Loucy (cell line): ENCODE results near the gene HMSD.

Experiments
- H2AFZ ChIP-seq: fragments of 200-600 bp; sonication (generic); 2 replicates; pipeline ENCODE4 v1.6.0; 2016; ENCODE audit warnings: antibody characterized with exemption, mild to moderate bottlenecking, low read length, moderate library complexity
- H3F3A ChIP-seq: fragments of 200-600 bp; 2 replicates; pipeline ENCODE4 v1.6.0; 2016; ENCODE audit warnings: antibody characterized with exemption, low read depth, mild to moderate bottlenecking
- H3K27me3 ChIP-seq: fragments of 200-600 bp; sonication (generic); 2 replicates; pipeline ENCODE4 v1.6.1; 2014; ENCODE audit warnings: low read length, mild to moderate bottlenecking; ENCODE audit not compliant: insufficient read depth, poor library complexity, severe bottlenecking
- H3K36me3 ChIP-seq: fragments of 200-600 bp; sonication (generic); 2 replicates; pipeline ENCODE4 v1.6.1; 2016; ENCODE audit warnings: low read length; ENCODE audit not compliant: insufficient read depth
- H3K4me1 ChIP-seq: fragments of 200-600 bp; sonication (generic); 2 replicates; pipeline ENCODE4 v1.5.1; 2014; ENCODE audit warnings: low read length, mild to moderate bottlenecking; ENCODE audit not compliant: insufficient read depth, poor library complexity, severe bottlenecking
- H3K4me2 ChIP-seq: fragments of 200-600 bp; sonication (generic); 2 replicates; pipeline ENCODE4 v1.6.0; 2014; ENCODE audit warnings: antibody characterized with exemption, low read length, low read depth, mild to moderate bottlenecking; ENCODE audit not compliant: poor library complexity, severe bottlenecking
- H3K4me3 ChIP-seq: fragments of 200-600 bp; sonication (generic); 2 replicates; pipeline ENCODE4 v1.5.1; 2014; ENCODE audit warnings: low read length, mild to moderate bottlenecking, mixed read lengths; ENCODE audit not compliant: poor library complexity, severe bottlenecking
- H3K79me2 ChIP-seq: fragments of 200-600 bp; sonication (generic); 2 replicates; pipeline ENCODE4 v1.6.1; 2014; ENCODE audit warnings: low read length; ENCODE audit not compliant: insufficient read depth
- H3K9ac ChIP-seq: fragments of 200-600 bp; sonication (generic); 2 replicates; pipeline ENCODE4 v1.6.0; 2014; ENCODE audit warnings: mild to moderate bottlenecking, low read depth, low read length, moderate library complexity; ENCODE audit not compliant: poor library complexity, severe bottlenecking
- H3K9me2 ChIP-seq: fragments of 200-600 bp; sonication (generic); replicated peaks from 2 replicates; pipeline ENCODE4 v1.6.1; 2016; ENCODE audit warnings: low read depth, low read length, mixed read lengths
- H3K9me3 ChIP-seq: fragments of 200-600 bp; sonication (generic); 2 replicates; pipeline ENCODE4 v1.6.1; 2014; ENCODE audit warnings: mild to moderate bottlenecking, antibody characterized with exemption, low read length, low read depth; ENCODE audit not compliant: insufficient read depth
- H4K20me1 ChIP-seq: fragments of 200-600 bp; sonication (generic); 2 replicates; pipeline ENCODE4 v1.6.0; 2014; ENCODE audit warnings: antibody characterized with exemption, low read length, mild to moderate bottlenecking; ENCODE audit not compliant: insufficient read depth, poor library complexity, severe bottlenecking
- CTCF ChIP-seq: fragments of 200-600 bp; sonication (generic); conservative IDR thresholded peaks from 2 replicates; pipeline ENCODE4 v1.5.1; 2014; ENCODE audit warnings: mild to moderate bottlenecking, antibody characterized with exemption, low read length
- EZH2phosphoT487 ChIP-seq: fragments of 200-600 bp; IDR thresholded peaks from 2 replicates; pipeline ENCODE4 v1.6.1; 2018; ENCODE audit warnings: antibody characterized with exemption, mild to moderate bottlenecking, moderate library complexity, borderline replicate concordance

Gene HMSD

GRCh38 chr18:63930773-63931354, 18.2 kb upstream of the HMSD start:
- Histone ChIP-seq H3K4me1 (no peaks in the 10 kb centered on the region), H2AFZ (no peak overlapping the region)

GRCh38 chr18:63936156-63936931, 12.8 kb upstream of the HMSD start:
- no peak for TF ChIP-seq CTCF
- TF ChIP-seq EZH2phosphoT487 = no peak
- H3K9me3 ChIP-seq = no peaks in the 10 kb centered on the region
- H3K9me2 ChIP-seq = no peaks in the 10 kb centered on the region
- H3K9ac ChIP-seq = no peak overlapping the region
- no peaks in the 10 kb centered on the region for H3F3A ChIP-seq
- no peaks in the 10 kb centered on the region for H4K20me1 ChIP-seq
- H3K27me3 ChIP-seq = no peaks in the 10 kb centered on the region
- no peak overlapping the region for H2AFZ ChIP-seq
- H3K4me1 ChIP-seq = no peaks in the 10 kb centered on the region
- H3K79me2 ChIP-seq = no peaks in the 10 kb centered on the region
- H3K4me2 ChIP-seq = no peak overlapping the region
- H3K4me3 ChIP-seq = no peak overlapping the region
- H3K36me3 ChIP-seq = no peaks in the 10 kb centered on the region

More at GRCh38 chr18:63930773-63931354, 18.2 kb upstream of the HMSD start:
- no peak overlapping the region for H3K4me2 ChIP-seq
- H3K9ac ChIP-seq = no peak overlapping the region
- H3K9me2 ChIP-seq = no peaks in the 10 kb centered on the region
- no peaks in the 10 kb centered on the region for H3K36me3 ChIP-seq
- no peaks in the 10 kb centered on the region for H3F3A ChIP-seq
- no peak for TF ChIP-seq CTCF
- no peak for TF ChIP-seq EZH2phosphoT487
- H3K27me3 ChIP-seq = no peaks in the 10 kb centered on the region
- H3K4me3 ChIP-seq = no peak overlapping the region
- H3K9me3 ChIP-seq = no peaks in the 10 kb centered on the region
- H3K79me2 ChIP-seq = no peaks in the 10 kb centered on the region
- no peaks in the 10 kb centered on the region for H4K20me1 ChIP-seq

- H3K27me3 ChIP-seq = no peaks in the 10 kb centered on the region
- no peaks in the 10 kb centered on the region for H4K20me1 ChIP-seq
- no peak overlapping the region for H3K4me2 ChIP-seq
- no peaks in the 10 kb centered on the region for H3K79me2 ChIP-seq
- no peak for TF ChIP-seq EZH2phosphoT487
- TF ChIP-seq CTCF = no peak
- no peaks in the 10 kb centered on the region for H3K4me1 ChIP-seq
- no peaks in the 10 kb centered on the region for H3K36me3 ChIP-seq
- H3K9ac ChIP-seq = no peak overlapping the region
- H3K9me3 ChIP-seq = no peaks in the 10 kb centered on the region
- H3K9me2 ChIP-seq = no peaks in the 10 kb centered on the region
- no peak overlapping the region for H3K4me3 ChIP-seq
- no peak overlapping the region for H2AFZ ChIP-seq
- H3F3A ChIP-seq = no peaks in the 10 kb centered on the region
These were observed 12.1 kb upstream of the HMSD start for GRCh38 chr18:63936932-63937393.
